BJ (cell line): ENCODE data around the gene CDHR4. TPM values are rescaled to one million over a fixed set of nuclear protein-coding genes. Genes with fewer than 3 reads are reported as not detected.

Source experiments
- CTCF ChIA-PET: fragments of 350-600 bp; formaldehyde crosslinking; extraction: SDS; loops from one replicate; lab custom pipeline; 2021; ENCODE audit warnings: antibody characterized with exemption, inconsistent platforms; lab: Yijun Ruan, JAX
- POLR2A ChIA-PET: fragments of 300-600 bp; sonication (Branson Sonifier 250); formaldehyde crosslinking; extraction: SDS; loops from one replicate; lab custom pipeline; 2021; ENCODE audit warnings: antibody characterized with exemption; lab: Charles Lee
- DNase-seq: peaks from one replicate; pipeline ENCODE4 v3.0.0-alpha.2; 2011; ENCODE audit warnings: low read depth
- H3K27me3 ChIP-seq: 2 replicates; pipeline ENCODE4 v1.6.0; 2011; ENCODE audit warnings: low read length; ENCODE audit not compliant: control insufficient read depth, insufficient read depth
- H3K36me3 ChIP-seq: 2 replicates; pipeline ENCODE4 v1.5.1; 2011; ENCODE audit warnings: low read length; ENCODE audit not compliant: control insufficient read depth, insufficient read depth
- H3K4me3 ChIP-seq: 2 replicates; pipeline ENCODE4 v1.5.1; 2011; ENCODE audit warnings: low read depth, mild to moderate bottlenecking, control low read depth, low read length
- CTCF ChIP-seq: IDR thresholded peaks from 2 replicates; pipeline ENCODE4 v1.5.1; 2011; ENCODE audit warnings: low read depth, mild to moderate bottlenecking, control low read depth, inconsistent platforms, low read length, moderate library complexity; ENCODE audit not compliant: insufficient read depth
- polyA plus RNA-seq: library from polyadenylated mRNA; depleted of rRNA; stranded (reverse); fragments of >200 nt; gene quantifications from 2 replicates; pipeline ENCODE4 v1.2.3, GENCODE V29; 2011

The CDHR4 gene
- polyA plus RNA-seq, 1 experiment = not detected

GRCh38 chr3:49803465-49804140 is 3.9 kb upstream of the CDHR4 start:
- CTCF ChIA-PET = interaction anchor here (0.7 to 13.4 kb wide), 32 partner anchors 9 to 387 kb away, joined by 3 to 287 read pairs (median 5); partner anchors contain the start of genes GMPPB, IP6K1, TRAIP and UBA7
- Histone ChIP-seq H3K36me3 (no peaks in the 10 kb centered on the region; the same call in 1 of the 2 replicates), H3K27me3 (no peaks in the 10 kb centered on the region), H3K4me3 (peak overlapping the region; percentile 79)
- 0 out of 2 replicates have a peak, but pooled peaks have one; percentile 17 for TF ChIP-seq CTCF
- POLR2A ChIA-PET = interaction anchor here (0.6 to 2.1 kb wide), 3 partner anchors 18 to 480 kb away, joined by 5 to 15 read pairs (median 8); partner anchors contain the start of gene IP6K1
- DNase-seq = no peak

GRCh38 chr3:49802719-49803464 is 3.2 kb upstream of the CDHR4 start, which contains the start of gene INKA1:
Gene INKA1 (plus strand): TSS chr3:49803261. CDS start chr3:49803393, 132 bp downstream.
- CTCF ChIA-PET = interaction anchor here (0.7 to 13.4 kb wide), 37 partner anchors 10 to 388 kb away, joined by 3 to 287 read pairs (median 4); partner anchors contain the start of genes GMPPB, IP6K1, RBM5 and TRAIP
- POLR2A ChIA-PET = interaction anchor here (0.6 to 2.1 kb wide), 3 partner anchors 17 to 1356 kb away, joined by 3 to 8 read pairs (median 5); partner anchors contain the start of genes ATRIP and IP6K1
- peak; percentile 92 for TF ChIP-seq CTCF
- no peaks in the 10 kb centered on the region; the same call in 1 of the 2 replicates for H3K36me3 ChIP-seq
- DNase-seq = no peak
- no peaks in the 10 kb centered on the region for H3K27me3 ChIP-seq
- peak within 1 kb of the TSS; percentile 79 for H3K4me3 ChIP-seq

- Histone ChIP-seq H3K36me3 (no peaks in the 10 kb centered on the region), H3K27me3 (no peaks in the 10 kb centered on the region), H3K4me3 (no peak overlapping the region)
- ChIA-PET CTCF (interaction anchor here (0.9 to 13.4 kb wide), 8 partner anchors 11 to 473 kb away, joined by 4 to 287 read pairs (median 12); partner anchors contain the start of gene UBA7), POLR2A (no interaction called here)
- DNase-seq = no peak
- no peak for TF ChIP-seq CTCF
Observed at GRCh38 chr3:49801160-49801559, 1.5 kb upstream of the CDHR4 start.

GRCh38 chr3:49799105-49799504 is 568 bp downstream of the CDHR4 start:
- no peaks in the 10 kb centered on the region for H3K36me3 ChIP-seq
- H3K27me3 ChIP-seq = no peaks in the 10 kb centered on the region
- H3K4me3 ChIP-seq = no peak overlapping the region
- ChIA-PET POLR2A (no interaction called here), CTCF (interaction anchor here (1.2 to 13.4 kb wide), 2 partner anchors 11 to 38 kb away, joined by 5 to 287 read pairs; no protein-coding TSS in a partner anchor)
- TF ChIP-seq CTCF = no peak
- no peak for DNase-seq
